ENCODE data around the gene KCNIP4. TPM values are rescaled to one million over a fixed set of nuclear protein-coding genes. Genes with fewer than 3 reads are reported as not detected.

KCNIP4 gene
- total and polyA plus RNA-seq, 2 of the 8 experiments (the other 6 are each of a cell fraction or from before 2014, with no cell fraction given) = 0.06 TPM; not detected in 1

- Histone ChIP-seq H3K79me1 (ENCODE audit: low read depth, low read length) (no peaks in the 10 kb centered on the region), H2BK5ac (ENCODE audit: low read depth, low read length) (no peak overlapping the region), H4K20me1 (replicated peaks in 1 of 2; ENCODE audit: control insufficient read depth in 1 of 2, insufficient read depth in 2 of 2, low read length in 2 of 2) (no peaks in the 10 kb centered on the region), H3K4me2 (ENCODE audit: insufficient read depth in 1 of 2, low read depth in 2 of 2, low read length in 2 of 2) (no peak overlapping the region), H3K79me2 (ENCODE audit: control insufficient read depth in 1 of 2, insufficient read depth in 2 of 2, low read length in 2 of 2) (no peaks in the 10 kb centered on the region), H4K5ac (ENCODE audit: insufficient read length, low read depth, low read length) (no peak overlapping the region), H2BK120ac (replicated peaks; ENCODE audit: low read depth, low read length) (no peak overlapping the region), H3K23me2 (ENCODE audit: low read depth, low read length) (no peaks in the 10 kb centered on the region; the same call in 1 of the 2 replicates), H3K4me3 (ENCODE audit: extremely low read depth in 1 of 4, insufficient read depth in 2 of 4, low read depth in 3 of 4, low read length in 4 of 4) (no peak overlapping the region), H3K27me3 (replicated peaks in 1 of 4; ENCODE audit: control insufficient read depth in 3 of 4, extremely low read depth in 1 of 4, insufficient read depth in 3 of 4, low read length in 3 of 4) (no peaks in the 10 kb centered on the region), H3K56ac (replicated peaks; ENCODE audit: insufficient read length, low read depth, low read length) (no peak overlapping the region), H4K8ac (ENCODE audit: extremely low read depth, insufficient read depth, low read length) (no peak overlapping the region), H3K14ac (ENCODE audit: insufficient read length) (no peak overlapping the region), H2AFZ (ENCODE audit: low read length) (peak overlapping the region; percentile 88), H3K9ac (replicated peaks in 1 of 4; ENCODE audit: extremely low read depth in 1 of 4, low read depth in 3 of 4, low read length in 3 of 4) (no peak overlapping the region), H2BK15ac (ENCODE audit: low read length) (no peak overlapping the region), H3K9me3 (ENCODE audit: insufficient read depth in 2 of 2, low read depth in 1 of 2, low read length in 1 of 2) (no peaks in the 10 kb centered on the region), H3K18ac (ENCODE audit: extremely low read depth, low read length) (0 out of 2 replicates have a peak overlapping the region, but pooled peaks have one; percentile 39), H3K4ac (replicated peaks; ENCODE audit: insufficient read length, low read depth, low read length) (no peak overlapping the region), H2AK5ac (ENCODE audit: low read depth, low read length) (no peak overlapping the region), H3K27ac (ENCODE audit: low read depth, low read length) (no peak overlapping the region), H3K4me1 (replicated peaks in 1 of 4; ENCODE audit: control insufficient read depth in 3 of 4, insufficient read depth in 4 of 4, low read length in 3 of 4) (peaks cover 0 to 10% (median 4%) of the 10 kb centered on the region in 4 experiments; a peak in 3 of 7 replicates), H4K91ac (replicated peaks; ENCODE audit: insufficient read length, low read length) (no peak overlapping the region), H3K36me3 (ENCODE audit: control insufficient read depth in 2 of 4, insufficient read depth in 4 of 4, low read length in 3 of 4) (no peaks in the 10 kb centered on the region), H2BK20ac (ENCODE audit: low read length) (no peak overlapping the region), H2BK12ac (ENCODE audit: low read depth, low read length) (no peak overlapping the region), H3K23ac (ENCODE audit: insufficient read length) (no peak overlapping the region)
- FAIRE-seq (no peak), DNase-seq (ENCODE audit: low read depth in 1 of 2, low spot score in 2 of 2) (peak in 1 of 2 experiments; percentile 9)
- CTCF ChIA-PET (ENCODE audit: partially characterized antibody) = interaction anchor here (0.8 to 1.5 kb wide), 4 partner anchors 17 to 401 kb away, joined by 3 read pairs; no protein-coding TSS in a partner anchor
- 37% methylated on average over 2 of the region's 2 CpGs; no CpG with 5 or more reads in 1 of the 2 experiments for WGBS, 2 experiments (ENCODE audit: extremely low coverage in 1 of 2, insufficient coverage in 1 of 2, insufficient read length in 1 of 2, insufficient replicate concordance in 2 of 2, low coverage in 1 of 2, low lambda C conversion rate in 2 of 2, missing lambda C conversion rate in 1 of 2)
- POLR2A ChIA-PET (ENCODE audit: partially characterized antibody) = no interaction called here
- TF ChIP-seq NRF1 (IDR thresholded peaks at IDR 0.05; ENCODE audit: low read depth, low read length) (no peak), PHF8 (conservative IDR thresholded peaks at IDR 0.05; ENCODE audit: low read depth, low read length) (no peak), SIX5 (IDR thresholded peaks at IDR 0.05; ENCODE audit: low read depth, low read length) (no peak), RBBP5 (IDR thresholded peaks at IDR 0.05; ENCODE audit: borderline replicate concordance, low read depth, low read length) (no peak), CHD2 (IDR thresholded peaks at IDR 0.05; ENCODE audit: low read length) (no peak), EGR1 (IDR thresholded peaks at IDR 0.05; ENCODE audit: borderline replicate concordance, low read depth, low read length) (no peak), MAFK (IDR thresholded peaks at IDR 0.05; ENCODE audit: low read depth, low read length) (no peak), CREB1 (IDR thresholded peaks at IDR 0.05) (no peak), RAD21 (IDR thresholded peaks at IDR 0.05 in 1 of 2, conservative IDR thresholded peaks at IDR 0.05 in 1 of 2; ENCODE audit: low read depth in 2 of 2, low read length in 2 of 2) (no peak), CTBP2 (IDR thresholded peaks at IDR 0.05; ENCODE audit: borderline replicate concordance, insufficient read depth, insufficient read length, low read length) (no peak), GTF2F1 (IDR thresholded peaks at IDR 0.05; ENCODE audit: borderline replicate concordance, low read depth, low read length) (no peak), KDM4A (IDR thresholded peaks at IDR 0.05; ENCODE audit: low read depth, low read length, severe bottlenecking) (no peak), EP300 (IDR thresholded peaks at IDR 0.05; ENCODE audit: borderline replicate concordance in 1 of 2, low read depth in 2 of 2, low read length in 2 of 2) (no peak), JUN (IDR thresholded peaks at IDR 0.05; ENCODE audit: low read depth, low read length) (no peak)
Observed at GRCh38 chr4:21366312-21366711, 582.3 kb downstream of the KCNIP4 start.

Data from H1 (cell line).